ENCODE results near the gene TEX29.

GRCh38 chr13:111329641-111330040 lies 9.2 kb downstream of the TEX29 start:
- TF ChIP-seq CTCF (IDR thresholded peaks at IDR 0.05) (no peak), POLR2A (IDR thresholded peaks at IDR 0.05) (no peak)
